ENCODE data around the gene COMMD4.
"Not testable (repeated sequence)": the region's sequence is repeated elsewhere in the genome, so short reads cannot be mapped to it uniquely, and the experiment has no call there.

COMMD4 gene

DNA sequence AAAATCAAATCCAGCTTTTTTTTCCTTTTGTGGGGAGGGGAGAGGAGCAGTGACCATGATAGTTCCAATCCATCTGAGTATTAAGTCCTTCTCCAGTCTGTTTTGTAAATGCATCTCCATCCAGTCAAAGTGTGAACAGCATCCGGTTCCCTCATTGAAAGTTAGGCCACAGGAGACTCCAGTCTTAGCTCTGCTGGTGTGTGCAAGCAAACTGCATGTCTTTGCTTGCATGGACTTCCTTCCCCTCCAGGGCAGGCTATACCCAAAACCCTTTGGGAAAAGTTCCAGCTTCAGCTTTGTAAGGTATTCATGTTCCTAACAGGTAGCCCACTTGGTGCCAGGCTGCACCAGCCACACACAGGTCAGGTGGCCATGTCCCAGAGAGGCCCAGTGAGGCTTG is 35.6 kb downstream of the COMMD4 start:
- no peak overlapping the region for H3K9ac ChIP-seq (ENCODE audit: insufficient read length, low read depth)
- H3K27me3 ChIP-seq (ENCODE audit: insufficient read depth, insufficient read length): no peaks in the 10 kb centered on the region
- DNase-seq (ENCODE audit: low read depth, low spot score): no peak
- H3K36me3 ChIP-seq (ENCODE audit: insufficient read depth, insufficient read length, low read length): peaks cover 70% of the 10 kb centered on the region
- no peaks in the 10 kb centered on the region for H3K9me3 ChIP-seq (ENCODE audit: insufficient read depth, low read length)
- peaks cover 6% of the 10 kb centered on the region for H3K4me1 ChIP-seq (ENCODE audit: insufficient read depth, insufficient read length)
- no peak overlapping the region for H3K4me3 ChIP-seq (ENCODE audit: insufficient read length, low read depth)
- TF ChIP-seq ZNF274 (IDR thresholded peaks at IDR 0.05; ENCODE audit: low read depth, low read length) (no peak), YY1 (IDR thresholded peaks at IDR 0.05; ENCODE audit: insufficient read depth, insufficient read length) (no peak), SUZ12 (IDR thresholded peaks at IDR 0.05; ENCODE audit: extremely low read depth, insufficient read depth, insufficient read length) (no peak)

DNA sequence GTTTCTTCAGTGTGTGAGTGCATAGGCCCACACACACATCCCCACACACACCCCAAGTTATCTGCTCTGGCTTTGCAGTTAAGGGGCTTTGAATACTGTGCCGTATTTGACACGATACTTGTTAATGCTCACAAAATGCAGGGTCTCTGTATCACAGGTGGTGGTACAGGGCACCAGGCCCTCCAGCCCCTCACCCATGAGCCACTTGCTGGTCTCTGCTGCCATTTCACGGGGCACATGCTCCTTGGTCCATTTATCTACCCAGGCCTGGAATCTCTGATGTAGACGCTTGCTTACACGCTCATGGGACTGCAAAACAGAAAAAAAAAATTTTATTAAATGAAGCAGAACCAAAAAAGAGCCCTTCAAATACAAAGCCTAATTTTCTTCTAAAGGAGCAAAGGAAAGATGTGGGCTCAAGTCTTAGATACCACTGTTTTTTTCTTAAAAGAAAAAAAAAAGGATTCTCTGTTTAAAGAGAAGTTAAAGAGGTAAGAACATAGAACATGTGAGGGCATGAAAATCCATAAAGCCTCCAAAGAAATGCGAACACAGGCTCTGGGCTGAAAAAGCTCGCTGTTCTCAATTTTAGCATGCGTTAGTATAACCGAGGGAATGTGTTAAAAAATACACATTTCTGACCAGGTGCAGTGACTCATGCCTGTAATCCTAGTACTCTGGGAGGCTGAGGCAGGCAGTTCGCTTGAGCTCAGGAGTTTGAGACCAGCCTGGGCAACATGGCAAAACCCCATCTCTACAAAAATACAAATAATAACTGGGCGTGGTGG is 36.2 kb downstream of the COMMD4 start:
- Histone ChIP-seq H3K4me1 (ENCODE audit: insufficient read depth, insufficient read length) (peaks cover 6% of the 10 kb centered on the region), H3K9me3 (ENCODE audit: insufficient read depth, low read length) (no peaks in the 10 kb centered on the region), H3K27me3 (ENCODE audit: insufficient read depth, insufficient read length) (no peaks in the 10 kb centered on the region), H3K36me3 (ENCODE audit: insufficient read depth, insufficient read length, low read length) (peaks cover 70% of the 10 kb centered on the region), H3K4me3 (ENCODE audit: insufficient read length, low read depth) (no peak overlapping the region), H3K9ac (ENCODE audit: insufficient read length, low read depth) (no peak overlapping the region)
- no peak for DNase-seq (ENCODE audit: low read depth, low spot score)
- TF ChIP-seq YY1 (IDR thresholded peaks at IDR 0.05; ENCODE audit: insufficient read depth, insufficient read length) (no peak), SUZ12 (IDR thresholded peaks at IDR 0.05; ENCODE audit: extremely low read depth, insufficient read depth, insufficient read length) (no peak), ZNF274 (IDR thresholded peaks at IDR 0.05; ENCODE audit: low read depth, low read length) (no peak)

DNA sequence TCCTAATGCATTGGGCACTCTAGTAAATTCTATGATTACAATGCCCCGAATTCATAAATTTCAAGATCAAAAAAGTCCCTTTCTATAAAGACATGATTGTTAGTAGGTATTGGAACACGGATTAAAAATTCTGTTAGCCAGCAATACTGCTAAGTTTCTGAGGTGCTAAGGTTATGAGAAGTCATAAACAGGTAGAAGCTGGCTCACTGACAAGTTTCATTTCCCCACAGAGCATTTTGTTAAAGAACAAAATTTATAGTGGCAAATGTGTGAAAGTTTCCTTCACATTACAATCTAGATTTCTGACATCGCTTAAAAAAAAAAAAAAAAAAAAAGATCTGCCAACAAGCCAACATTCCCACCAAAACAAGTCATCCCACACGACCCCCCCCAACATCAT is 44.9 kb downstream of the COMMD4 start:
- TF ChIP-seq YY1 (IDR thresholded peaks at IDR 0.05; ENCODE audit: insufficient read depth, insufficient read length): no peak
- TF ChIP-seq ZNF274 (IDR thresholded peaks at IDR 0.05; ENCODE audit: low read depth, low read length): no peak
- no peak for TF ChIP-seq SUZ12 (IDR thresholded peaks at IDR 0.05; ENCODE audit: extremely low read depth, insufficient read depth, insufficient read length)
- no peak for DNase-seq (ENCODE audit: low read depth, low spot score)
- H3K36me3 ChIP-seq (ENCODE audit: insufficient read depth, insufficient read length, low read length): peaks cover 78% of the 10 kb centered on the region
- no peak overlapping the region for H3K9ac ChIP-seq (ENCODE audit: insufficient read length, low read depth)
- H3K4me3 ChIP-seq (ENCODE audit: insufficient read length, low read depth): no peak overlapping the region
- H3K9me3 ChIP-seq (ENCODE audit: insufficient read depth, low read length): no peaks in the 10 kb centered on the region
- no peaks in the 10 kb centered on the region for H3K27me3 ChIP-seq (ENCODE audit: insufficient read depth, insufficient read length)
- H3K4me1 ChIP-seq (ENCODE audit: insufficient read depth, insufficient read length): no peaks in the 10 kb centered on the region

- H3K4me1 ChIP-seq (ENCODE audit: insufficient read depth, insufficient read length); H3K9me3 ChIP-seq (ENCODE audit: insufficient read depth, low read length); H3K27me3 ChIP-seq (ENCODE audit: insufficient read depth, insufficient read length); H3K9ac ChIP-seq (ENCODE audit: insufficient read length, low read depth); DNase-seq (ENCODE audit: low read depth, low spot score); H3K4me3 ChIP-seq (ENCODE audit: insufficient read length, low read depth): not testable (repeated sequence)
- peaks cover 86% of the 10 kb centered on the region for H3K36me3 ChIP-seq (ENCODE audit: insufficient read depth, insufficient read length, low read length)
Observed at GRCh38 chr15:75383986-75384385, 48.1 kb downstream of the COMMD4 start.

Measured in NT2/D1 (cell line).